NCI-H1105 treated with DMSO at 0.1 percent for 48 hours (cell line): Measurements from ENCODE around the gene TNFRSF13B.
"Not testable (repeated sequence)": the region's sequence is repeated elsewhere in the genome, so short reads cannot be mapped to it uniquely, and the experiment has no call there.

Experiments
- DNase-seq: peaks from one replicate; lab custom pipeline; 2025; lab: John Stamatoyannopoulos, UW

Gene TNFRSF13B

DNA sequence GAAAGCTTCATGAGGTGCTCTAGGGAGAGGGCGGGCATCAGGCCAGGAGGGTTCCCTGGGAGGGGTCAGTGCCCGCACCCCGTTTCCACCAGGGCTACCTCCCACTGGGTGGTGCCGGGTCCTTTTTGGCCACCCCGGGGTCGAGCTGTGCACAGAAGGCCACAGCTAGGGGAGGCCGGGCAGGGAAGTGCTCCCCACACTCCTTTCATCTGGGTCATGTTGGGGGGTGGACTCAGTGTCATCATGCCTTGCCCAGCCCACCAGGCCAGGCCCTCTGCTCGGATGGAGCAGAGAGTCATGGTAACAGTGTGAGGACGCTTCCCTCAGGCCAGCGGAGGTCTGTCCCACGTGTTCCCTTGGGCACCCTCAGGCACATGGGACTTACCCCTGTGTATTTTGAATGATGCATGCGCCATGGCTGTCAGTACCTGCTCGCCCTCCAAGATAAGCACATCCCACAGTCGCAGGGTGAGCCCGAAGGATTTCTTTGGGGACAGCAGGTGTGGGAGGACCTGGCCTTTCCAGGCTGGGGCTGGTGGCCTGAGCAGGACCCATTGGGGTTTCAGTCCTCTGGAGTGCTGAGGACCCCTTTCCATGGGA is 46.4 kb downstream of the TNFRSF13B start:
- no peak for DNase-seq

DNA sequence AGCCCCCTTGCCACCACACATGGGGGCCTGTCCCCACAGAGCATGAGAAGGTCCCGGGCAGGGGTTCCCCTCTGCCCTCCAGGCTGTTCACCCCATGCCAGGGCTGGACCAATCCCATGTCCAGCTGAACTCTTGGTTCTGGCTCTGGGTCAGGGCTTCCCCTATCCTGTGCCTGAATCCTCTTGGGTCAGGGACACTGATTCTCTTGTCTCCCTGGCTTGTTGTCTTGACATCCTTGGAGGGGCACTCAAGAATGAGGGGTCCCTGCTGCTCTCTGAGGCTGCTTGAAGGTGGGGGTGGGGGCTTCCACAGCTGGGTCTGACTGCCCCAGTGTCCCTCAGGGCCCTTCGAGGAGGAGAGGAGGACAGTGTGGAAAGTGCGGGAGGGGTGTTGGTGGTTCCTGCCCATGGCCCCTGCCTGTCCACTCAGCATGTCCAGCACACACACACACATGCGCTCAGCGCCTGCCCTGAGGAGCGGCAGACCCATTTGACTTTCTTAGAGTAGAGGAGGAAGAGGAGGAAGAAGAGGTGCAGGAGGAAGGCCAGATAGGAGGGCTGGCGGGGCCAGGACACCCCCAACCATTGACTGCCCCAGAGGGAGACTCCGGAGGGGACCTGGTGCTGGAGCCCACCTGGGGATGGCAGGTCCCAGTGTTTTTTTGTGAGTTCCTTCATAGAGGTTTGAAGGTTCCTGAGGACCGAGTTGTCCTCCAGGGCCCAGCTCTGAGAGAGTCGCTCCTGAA is 47.0 kb downstream of the TNFRSF13B start:
- no peak for DNase-seq

DNA sequence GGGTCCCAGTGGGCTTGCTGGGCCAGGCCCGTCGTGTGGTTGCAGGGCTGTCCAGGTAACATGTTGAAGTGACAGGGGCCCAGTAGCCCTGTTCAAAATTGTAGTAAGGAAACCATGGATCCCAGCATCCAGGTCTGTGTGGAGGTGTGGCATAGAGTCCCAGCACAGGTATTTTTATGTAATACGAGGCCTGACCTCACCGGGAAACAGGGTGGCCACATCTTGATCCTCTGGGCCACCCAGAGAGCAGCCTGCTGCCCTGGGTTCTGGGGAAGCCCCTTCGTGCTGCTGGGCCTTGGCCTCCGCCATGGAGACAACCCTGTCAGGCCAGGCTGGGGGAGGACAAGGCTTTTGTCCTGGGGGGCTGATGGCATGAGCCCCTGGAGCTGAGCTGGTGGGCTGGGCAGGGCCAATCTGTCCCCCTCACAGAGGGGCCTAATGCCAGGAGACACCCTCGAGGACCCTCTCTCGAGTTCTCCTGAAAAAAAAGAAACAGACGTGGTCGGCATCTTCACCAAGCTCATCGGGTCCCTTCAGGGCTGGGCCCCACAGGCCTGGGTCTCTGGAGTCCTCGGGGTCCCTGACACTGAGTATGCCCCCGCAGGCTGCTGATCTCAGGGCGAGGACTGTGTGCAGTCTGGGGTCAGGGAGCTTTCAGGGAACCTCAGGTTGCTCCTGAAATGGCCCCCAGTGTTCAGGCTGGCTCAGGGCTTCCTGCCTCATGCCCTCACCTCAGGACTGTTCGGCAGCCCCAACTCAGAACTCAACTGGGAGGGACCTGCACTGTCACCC is 47.8 kb downstream of the TNFRSF13B start:
- DNase-seq, result no peak

GRCh38 chr17:16923097-16923903 is 48.6 kb downstream of the TNFRSF13B start:
- DNase-seq, result no peak

DNA sequence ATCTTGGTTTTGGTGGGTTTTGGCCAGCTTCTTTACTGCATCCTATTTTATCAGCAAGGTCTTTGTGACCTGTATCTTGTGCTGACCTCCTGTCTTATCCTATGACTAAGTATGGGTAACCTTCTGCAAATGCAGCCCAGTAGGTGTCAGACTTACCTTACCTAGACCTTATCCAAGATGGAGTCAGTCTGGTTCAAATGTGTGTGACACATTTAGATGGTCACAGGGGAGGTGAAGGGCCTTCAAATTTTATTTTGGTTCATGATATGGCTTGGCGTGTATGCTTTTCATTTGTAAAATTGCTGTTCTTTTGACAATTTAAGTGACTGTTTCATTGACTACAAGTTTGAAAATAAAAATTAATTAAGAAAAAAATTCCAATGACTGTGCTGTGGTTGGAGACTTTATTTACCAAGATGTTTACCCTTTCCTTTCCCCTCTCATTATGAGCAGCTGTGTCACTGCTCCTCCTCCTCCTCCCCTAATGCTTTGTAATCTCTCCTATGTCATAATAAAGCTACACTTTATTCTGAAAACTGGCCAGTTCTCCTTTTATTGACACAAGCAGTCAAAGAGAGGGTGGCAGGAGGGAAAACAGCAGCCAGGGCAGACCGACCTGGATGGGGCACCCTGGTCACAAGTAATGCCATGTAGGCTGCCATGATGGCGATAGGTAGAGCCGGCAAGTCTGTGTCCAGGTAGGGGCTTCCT is 49.4 kb downstream of the TNFRSF13B start:
- DNase-seq, result no peak

DNA sequence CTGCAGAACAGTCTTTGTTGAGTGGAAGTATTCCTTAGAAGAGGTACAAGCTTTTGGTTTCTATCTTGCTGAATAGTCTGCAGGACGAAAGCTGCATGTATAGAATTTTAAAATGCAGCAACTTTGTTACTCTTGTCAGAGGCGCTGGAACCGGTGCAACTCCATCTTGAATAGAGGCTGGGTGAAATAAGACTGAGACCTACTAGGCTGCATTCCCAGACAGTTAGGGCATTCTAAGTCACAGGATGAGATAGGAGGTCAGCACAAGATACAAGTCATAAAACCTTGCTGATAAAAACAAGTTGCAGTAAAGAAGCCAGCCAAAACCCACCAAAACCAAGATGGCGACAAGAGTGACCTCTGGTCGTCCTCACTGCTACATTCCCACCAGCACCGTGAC is 50.5 kb downstream of the TNFRSF13B start:
- not testable (repeated sequence) for DNase-seq

- DNase-seq, result no peak
These were observed 51.3 kb downstream of the TNFRSF13B start for GRCh38 chr17:16920628-16921020.

GRCh38 chr17:16919663-16920627 is 52.0 kb downstream of the TNFRSF13B start:
- no peak for DNase-seq

GRCh38 chr17:16918443-16918842 is 53.5 kb downstream of the TNFRSF13B start:
- DNase-seq, result no peak

GRCh38 chr17:16917671-16918394 is 54.1 kb downstream of the TNFRSF13B start:
- no peak for DNase-seq

GRCh38 chr17:16916557-16916920 is 55.4 kb downstream of the TNFRSF13B start:
- no peak for DNase-seq

DNA sequence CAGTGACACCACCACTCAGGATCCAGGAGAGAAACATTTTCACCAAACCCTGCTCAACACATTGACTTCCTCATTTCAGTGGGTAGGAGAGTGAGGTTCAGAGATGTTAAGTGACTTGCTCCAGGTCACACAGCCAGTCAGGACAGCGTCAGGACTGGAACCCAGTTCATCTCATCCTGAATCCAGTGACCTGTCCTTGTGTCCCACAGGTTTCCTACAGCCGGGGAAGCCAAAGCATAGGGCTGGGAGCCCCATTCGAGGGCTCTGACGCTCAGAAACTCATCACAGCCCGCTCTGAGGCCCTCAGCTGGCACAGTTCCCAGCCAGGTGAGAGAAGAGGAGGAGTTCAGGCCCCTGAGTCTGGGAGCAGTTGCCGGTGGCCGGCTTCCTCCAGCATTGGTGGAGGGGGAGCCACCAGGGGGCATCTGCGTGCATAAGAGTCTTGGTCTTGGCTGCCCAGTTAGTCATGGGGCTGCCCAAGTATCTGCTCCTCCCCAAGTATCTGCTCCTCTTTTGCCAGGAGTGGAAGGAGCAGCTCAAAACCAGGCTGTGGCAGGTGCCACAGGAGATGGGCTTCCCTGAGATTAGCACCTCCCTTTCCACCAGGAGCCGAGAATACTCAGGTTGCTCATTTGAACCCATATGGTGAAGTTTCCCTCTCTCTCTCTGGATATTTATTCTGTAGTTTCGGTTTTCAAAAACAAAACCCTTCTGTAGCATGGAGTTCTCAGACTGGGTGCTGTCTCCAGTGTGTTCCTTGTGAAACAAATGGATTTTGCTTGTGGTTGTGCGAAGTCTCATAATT is 56.0 kb downstream of the TNFRSF13B start:
- peak; percentile 71 for DNase-seq

GRCh38 chr17:16913463-16913862 is 58.5 kb downstream of the TNFRSF13B start:
- no peak for DNase-seq

- DNase-seq, result no peak
These were observed 59.6 kb downstream of the TNFRSF13B start for GRCh38 chr17:16912021-16912962.

- DNase-seq, result no peak
These were observed 60.6 kb downstream of the TNFRSF13B start for GRCh38 chr17:16911141-16911937.

DNA sequence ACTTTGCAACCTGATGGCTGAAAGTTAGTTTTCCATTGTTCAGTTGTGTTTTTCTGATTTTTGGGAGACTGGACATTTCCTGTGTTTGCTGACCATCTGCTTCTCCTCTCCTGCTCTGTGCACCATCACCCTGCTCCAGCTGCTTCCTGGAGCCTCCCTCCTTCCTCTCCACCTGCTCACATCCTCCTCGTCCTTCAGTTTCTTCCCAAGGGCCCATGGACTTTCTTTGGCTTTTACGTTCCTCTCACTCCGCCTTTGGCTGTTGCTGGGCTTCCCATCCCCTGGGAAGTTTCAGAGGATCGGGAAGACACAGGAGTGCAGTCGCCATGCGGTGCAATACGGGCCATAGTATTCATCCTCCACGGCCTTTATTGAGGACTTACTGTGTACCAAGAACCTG is 61.6 kb downstream of the TNFRSF13B start:
- no peak for DNase-seq
